Epithelial cell of esophagus (primary cell): Measurements from ENCODE around the gene MTF2.

Experiments
- DNase-seq: peaks from one replicate; pipeline ENCODE4 v3.0.0; 2010; ENCODE audit warnings: low read depth
- H3K4me3 ChIP-seq: 2 replicates; pipeline ENCODE4 v1.5.1; 2011; ENCODE audit warnings: mild to moderate bottlenecking, low read length, control low read depth
- CTCF ChIP-seq: IDR thresholded peaks from 2 replicates; pipeline ENCODE4 v1.5.1; 2011; ENCODE audit warnings: low read depth, mild to moderate bottlenecking, low read length, control low read depth, inconsistent platforms; ENCODE audit not compliant: insufficient read depth; ENCODE audit errors: missing control alignments

The MTF2 gene

GRCh38 chr1:93136445-93136844, 57.4 kb downstream of the MTF2 start:
- no peak overlapping the region for H3K4me3 ChIP-seq
- no peak for DNase-seq
- TF ChIP-seq CTCF: no peak

- DNase-seq: no peak
- TF ChIP-seq CTCF: no peak
- H3K4me3 ChIP-seq: no peak overlapping the region
Observed at GRCh38 chr1:93137604-93138292, 58.7 kb downstream of the MTF2 start.

DNA sequence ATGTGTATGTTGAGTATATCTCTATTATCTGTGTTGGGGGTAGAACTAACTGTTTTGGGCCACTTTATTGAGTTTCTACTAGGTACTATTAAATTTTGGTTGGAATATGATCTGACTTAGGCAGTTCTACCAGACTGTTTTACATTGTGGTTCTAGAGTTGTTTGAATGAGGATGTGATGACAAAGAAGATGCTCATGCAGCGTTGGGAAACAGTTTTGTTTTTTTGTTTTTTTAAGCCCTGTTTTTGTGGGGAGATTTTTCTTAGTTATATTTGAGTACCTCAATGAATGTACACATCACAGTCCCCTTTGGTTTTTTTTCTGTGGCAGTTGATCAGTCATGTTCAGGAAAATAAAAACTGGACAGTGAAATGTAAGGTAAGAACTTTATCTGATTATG, 61.0 kb downstream of the MTF2 start:
- no peak for TF ChIP-seq CTCF
- DNase-seq: no peak
- no peak overlapping the region for H3K4me3 ChIP-seq

- H3K4me3 ChIP-seq: no peak overlapping the region
- no peak for TF ChIP-seq CTCF
- no peak for DNase-seq
Observed at GRCh38 chr1:93142161-93142560, 63.1 kb downstream of the MTF2 start.

DNA sequence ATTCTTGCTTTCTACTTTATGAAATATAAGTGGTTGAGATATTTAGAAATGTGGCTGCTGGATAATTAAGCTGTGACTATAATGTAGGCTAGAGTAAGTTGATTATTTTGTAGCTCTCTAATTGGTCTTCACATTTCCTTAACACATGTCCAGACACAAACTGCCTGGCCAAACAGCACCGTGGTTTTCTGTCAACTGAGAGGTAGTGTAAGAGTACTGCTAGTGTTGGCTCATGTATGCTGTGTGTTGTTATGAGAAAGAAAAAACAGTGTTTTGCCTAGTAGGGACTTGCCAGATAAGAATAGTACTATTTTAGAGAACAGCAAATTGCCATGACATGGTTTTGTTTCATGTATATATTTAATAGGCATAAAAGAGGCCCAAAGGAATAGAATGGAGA, 64.1 kb downstream of the MTF2 start:
- no peak overlapping the region for H3K4me3 ChIP-seq
- DNase-seq: peak; percentile 55
- no peak for TF ChIP-seq CTCF

DNA sequence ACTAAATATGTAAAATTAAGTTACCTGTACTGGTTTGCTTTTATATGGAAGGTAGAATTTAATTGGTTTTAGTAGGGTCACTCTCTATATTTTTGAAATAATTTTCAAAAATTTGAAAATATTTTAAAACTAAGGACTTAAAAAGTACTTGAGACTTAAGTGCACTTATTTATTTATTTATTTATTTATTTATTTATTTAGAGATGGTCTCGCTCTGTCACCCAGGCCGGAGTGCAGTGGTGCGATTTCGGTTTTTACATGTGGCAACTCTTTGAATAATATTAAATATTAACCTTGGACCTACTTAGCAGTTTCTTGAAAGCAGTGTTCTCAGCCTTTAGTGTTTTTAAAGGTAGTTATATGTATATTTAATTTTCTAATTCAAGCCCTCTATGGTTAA, 64.7 kb downstream of the MTF2 start:
- DNase-seq: no peak
- TF ChIP-seq CTCF: no peak

DNA sequence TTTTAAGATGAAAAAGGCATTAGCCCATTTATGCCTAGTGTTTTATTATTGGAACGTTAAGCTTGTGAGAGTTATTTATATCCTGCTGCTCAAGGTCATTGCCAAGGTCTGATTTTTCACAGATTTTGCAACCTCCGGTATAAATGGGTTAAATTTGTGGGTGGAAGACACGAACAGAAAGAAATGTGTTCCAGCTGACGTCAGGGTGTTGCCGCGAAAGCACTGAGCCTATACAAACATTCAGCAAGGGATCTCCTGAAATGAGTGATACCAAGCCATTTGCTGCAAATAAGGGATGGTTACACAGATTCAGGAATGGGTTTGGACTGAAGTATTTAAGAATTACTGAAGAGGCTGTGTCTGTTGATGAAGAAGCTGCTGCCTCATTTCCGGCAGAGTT, 68.9 kb downstream of the MTF2 start:
- no peak for TF ChIP-seq CTCF
- H3K4me3 ChIP-seq: no peak overlapping the region
- DNase-seq: no peak

More for the DNA sequence above, 64.7 kb downstream of the MTF2 start:
- no peak overlapping the region for H3K4me3 ChIP-seq
